Upper lobe of left lung (tissue), 6 donors: ENCODE data around the gene SNX15. TPM values are rescaled to one million over a fixed set of nuclear protein-coding genes. Genes with fewer than 3 reads are reported as not detected.
"Not testable (repeated sequence)": the region's sequence is repeated elsewhere in the genome, so short reads cannot be mapped to it uniquely, and the experiment has no call there.

Experiments
- ATAC-seq, 2 donors: fragments of 200-7000 bp; cut with Tn5 transposase; one replicate each; pipeline ENCODE4 v1.9.1; 2022; ENCODE audit warnings: mild to moderate bottlenecking in 2 of 2, moderate library complexity in 2 of 2; ENCODE audit not compliant: low FRiP score in 2 of 2
- DNase-seq, 2 donors: peaks; one replicate each; pipeline ENCODE4 v3.0.0-alpha.2; 2019 to 2020
- H3K27ac ChIP-seq, 4 donors: fragments of 200-600 bp; sonication (generic); one replicate each; pipeline ENCODE4 v1.5.1; 2016 to 2019
- H3K27me3 ChIP-seq, 4 donors: fragments of 200-600 bp; sonication (generic); one replicate each; pipeline ENCODE4 v1.5.1; 2017 to 2019
- H3K36me3 ChIP-seq, 4 donors: fragments of 200-600 bp; sonication (generic); one replicate each; pipeline ENCODE4 v1.5.1; 2016 to 2019
- H3K4me1 ChIP-seq, 4 donors: fragments of 200-600 bp; sonication (generic); one replicate each; pipeline ENCODE4 v1.5.1; 2018 to 2019
- H3K4me3 ChIP-seq, 4 donors: fragments of 200-600 bp; sonication (generic); one replicate each; pipeline ENCODE4 v1.5.1; 2017 to 2019; ENCODE audit warnings: mild to moderate bottlenecking in 2 of 4, moderate library complexity in 1 of 4
- H3K9me3 ChIP-seq, 4 donors: fragments of 200-600 bp; sonication (generic); one replicate each; pipeline ENCODE4 v1.5.1; 2018 to 2019
- EP300 ChIP-seq, 4 donors: sonication (generic); formaldehyde crosslinking; IDR thresholded peaks; one replicate each; pipeline ENCODE4 v1.5.1; 2017; ENCODE audit warnings: antibody characterized with exemption in 4 of 4, control low read depth in 2 of 4
- POLR2A ChIP-seq, 4 donors: fragments of 450-650 bp; IDR thresholded peaks; one replicate each; pipeline ENCODE4 v1.5.1; 2016 to 2017; ENCODE audit warnings: antibody characterized with exemption in 4 of 4, mild to moderate bottlenecking in 2 of 4
- POLR2AphosphoS5 ChIP-seq, 2 donors: sonication (generic); formaldehyde crosslinking; IDR thresholded peaks; one replicate each; pipeline ENCODE4 v1.5.1; 2017; ENCODE audit warnings: antibody characterized with exemption in 2 of 2
- WGBS, 2 donors: methylation state at CpG; one replicate each; pipeline ENCODE4 v1.1.5; 2017 to 2018; 5-methylcytosine and 5-hydroxymethylcytosine counted together
- total RNA-seq, 6 donors: library from RNA; depleted of rRNA in 4 of 6; stranded (reverse); fragments of >200 nt in 4 of 6; gene quantifications; one replicate each; pipeline versions ENCODE4 v1.1.0 to v1.2.1, GENCODE V29; 2016 to 2021
- TF ChIP-seq, protein P1 (sequence below), 6 experiments: fragments of 450-650 bp in 4 of 6; fragments of 200-600 bp in 2 of 6; sonication (generic) in 2 of 6; IDR thresholded peaks; one replicate each; pipeline ENCODE4 v1.5.1; 2016 to 2019; ENCODE audit warnings: antibody characterized with exemption in 6 of 6
- donor health status: DM: no; HTN: no; CAD: no; lungs with moderate emphysema.
- donor health status: DM: no; HTN: yes; CAD: no; lungs with severe emphysema.

SNX15 gene, protein sequence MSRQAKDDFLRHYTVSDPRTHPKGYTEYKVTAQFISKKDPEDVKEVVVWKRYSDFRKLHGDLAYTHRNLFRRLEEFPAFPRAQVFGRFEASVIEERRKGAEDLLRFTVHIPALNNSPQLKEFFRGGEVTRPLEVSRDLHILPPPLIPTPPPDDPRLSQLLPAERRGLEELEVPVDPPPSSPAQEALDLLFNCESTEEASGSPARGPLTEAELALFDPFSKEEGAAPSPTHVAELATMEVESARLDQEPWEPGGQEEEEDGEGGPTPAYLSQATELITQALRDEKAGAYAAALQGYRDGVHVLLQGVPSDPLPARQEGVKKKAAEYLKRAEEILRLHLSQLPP
- 10 to 100 TPM; 14.7 to 32.1 (median 21.2) TPM for total RNA-seq

DNA sequence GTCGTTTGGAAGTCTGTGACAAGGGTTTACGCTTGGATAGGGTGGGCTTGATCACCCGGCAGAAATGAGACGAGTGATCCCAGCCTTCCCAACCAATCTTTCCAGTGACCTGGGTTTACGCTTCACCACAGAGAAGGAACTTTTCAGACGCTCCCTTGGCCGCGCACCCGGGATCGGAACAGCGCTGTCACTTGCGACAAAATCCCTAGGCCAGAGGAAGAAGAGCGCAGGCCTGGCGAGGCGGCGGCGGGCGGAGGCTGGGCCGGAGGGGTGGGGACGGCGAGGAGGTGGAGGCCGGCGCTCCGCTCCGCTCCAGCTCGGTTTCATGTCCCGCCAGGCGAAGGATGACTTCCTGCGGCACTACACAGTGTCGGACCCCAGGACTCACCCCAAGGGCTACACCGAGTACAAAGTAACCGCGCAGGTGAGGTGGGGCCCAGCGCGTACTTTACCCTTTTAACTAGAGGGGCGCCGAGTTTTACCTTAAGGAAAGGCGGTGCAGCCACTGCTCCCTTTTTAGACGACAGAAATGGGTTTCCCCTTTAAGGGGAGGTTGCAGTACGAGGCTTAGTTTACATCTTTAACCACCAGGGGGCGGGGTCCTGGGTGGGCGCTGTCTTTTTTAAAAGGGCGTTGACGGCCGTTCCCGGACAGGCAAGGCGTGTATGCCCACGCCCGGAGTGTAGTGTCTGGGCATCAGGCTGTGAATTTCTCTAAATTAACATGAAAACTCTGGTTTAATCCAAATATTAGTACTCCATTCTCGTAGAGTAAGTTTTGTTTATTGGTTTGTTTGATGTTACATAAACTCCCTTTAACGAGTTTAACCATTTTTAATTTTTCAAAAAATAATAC is at the start of gene SNX15:
SNX15 (plus strand) TSS at position 227 of the 855 bp plus-strand sequence; CDS start at position 326, 99 bp downstream.
- Histone ChIP-seq H3K9me3 (no peaks in the 10 kb centered on the region), H3K36me3 (peaks cover 0 to 9% (median 6%) of the 10 kb centered on the region in 4 donors), H3K27me3 (no peaks in the 10 kb centered on the region), H3K4me3 (peak within 1 kb of the TSS; percentile 22 to 66 (median 57)), H3K4me1 (peaks cover 16 to 21% (median 17%) of the 10 kb centered on the region in 4 donors), H3K27ac (peak within 1 kb of the TSS; percentile 82 to 95 (median 89))
- 1 to 2% methylated on average over 22 to 33 of the region's 51 CpGs for WGBS, 2 donors
- DNase-seq (peak; percentile 94 to 97), ATAC-seq (peak; percentile 97 to 99)
- TF ChIP-seq POLR2A (IDR thresholded peaks at IDR 0.05): peak in 2 of 4 donors; percentile 74 to 88
- peak in 1 of 4 donors; percentile 42 for TF ChIP-seq EP300 (IDR thresholded peaks at IDR 0.05)
- TF ChIP-seq, protein P1, sequence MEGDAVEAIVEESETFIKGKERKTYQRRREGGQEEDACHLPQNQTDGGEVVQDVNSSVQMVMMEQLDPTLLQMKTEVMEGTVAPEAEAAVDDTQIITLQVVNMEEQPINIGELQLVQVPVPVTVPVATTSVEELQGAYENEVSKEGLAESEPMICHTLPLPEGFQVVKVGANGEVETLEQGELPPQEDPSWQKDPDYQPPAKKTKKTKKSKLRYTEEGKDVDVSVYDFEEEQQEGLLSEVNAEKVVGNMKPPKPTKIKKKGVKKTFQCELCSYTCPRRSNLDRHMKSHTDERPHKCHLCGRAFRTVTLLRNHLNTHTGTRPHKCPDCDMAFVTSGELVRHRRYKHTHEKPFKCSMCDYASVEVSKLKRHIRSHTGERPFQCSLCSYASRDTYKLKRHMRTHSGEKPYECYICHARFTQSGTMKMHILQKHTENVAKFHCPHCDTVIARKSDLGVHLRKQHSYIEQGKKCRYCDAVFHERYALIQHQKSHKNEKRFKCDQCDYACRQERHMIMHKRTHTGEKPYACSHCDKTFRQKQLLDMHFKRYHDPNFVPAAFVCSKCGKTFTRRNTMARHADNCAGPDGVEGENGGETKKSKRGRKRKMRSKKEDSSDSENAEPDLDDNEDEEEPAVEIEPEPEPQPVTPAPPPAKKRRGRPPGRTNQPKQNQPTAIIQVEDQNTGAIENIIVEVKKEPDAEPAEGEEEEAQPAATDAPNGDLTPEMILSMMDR (IDR thresholded peaks at IDR 0.05): peak; percentile 56 to 77 (median 68)
- peak; percentile 57 to 83 for TF ChIP-seq POLR2AphosphoS5 (IDR thresholded peaks at IDR 0.05)

DNA sequence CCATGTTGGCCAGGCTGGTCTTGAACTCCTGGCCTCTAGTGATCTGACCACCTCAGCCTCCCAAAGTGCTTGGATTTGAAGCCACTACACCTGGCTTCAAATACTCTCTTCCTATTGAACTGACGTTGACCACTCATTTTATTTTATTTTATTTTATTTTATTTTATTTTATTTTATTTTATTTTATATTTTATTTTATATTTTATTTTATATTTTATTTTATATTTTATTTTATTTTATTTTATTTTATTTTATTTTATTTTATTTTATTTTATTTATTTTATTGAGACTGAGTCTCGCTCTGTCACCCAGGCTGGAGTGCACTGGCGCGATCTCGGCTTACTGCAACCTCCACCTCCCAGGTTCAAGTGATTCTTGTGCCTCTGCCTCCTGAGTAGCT is 43.9 kb upstream of the SNX15 start:
- not testable (repeated sequence) for H3K4me1 ChIP-seq, H3K9me3 ChIP-seq, DNase-seq, ATAC-seq, H3K27me3 ChIP-seq, H3K27ac ChIP-seq, H3K4me3 ChIP-seq, H3K36me3 ChIP-seq
- 83 to 98% methylated on average over 5 of the region's 5 CpGs for WGBS, 2 donors

DNA sequence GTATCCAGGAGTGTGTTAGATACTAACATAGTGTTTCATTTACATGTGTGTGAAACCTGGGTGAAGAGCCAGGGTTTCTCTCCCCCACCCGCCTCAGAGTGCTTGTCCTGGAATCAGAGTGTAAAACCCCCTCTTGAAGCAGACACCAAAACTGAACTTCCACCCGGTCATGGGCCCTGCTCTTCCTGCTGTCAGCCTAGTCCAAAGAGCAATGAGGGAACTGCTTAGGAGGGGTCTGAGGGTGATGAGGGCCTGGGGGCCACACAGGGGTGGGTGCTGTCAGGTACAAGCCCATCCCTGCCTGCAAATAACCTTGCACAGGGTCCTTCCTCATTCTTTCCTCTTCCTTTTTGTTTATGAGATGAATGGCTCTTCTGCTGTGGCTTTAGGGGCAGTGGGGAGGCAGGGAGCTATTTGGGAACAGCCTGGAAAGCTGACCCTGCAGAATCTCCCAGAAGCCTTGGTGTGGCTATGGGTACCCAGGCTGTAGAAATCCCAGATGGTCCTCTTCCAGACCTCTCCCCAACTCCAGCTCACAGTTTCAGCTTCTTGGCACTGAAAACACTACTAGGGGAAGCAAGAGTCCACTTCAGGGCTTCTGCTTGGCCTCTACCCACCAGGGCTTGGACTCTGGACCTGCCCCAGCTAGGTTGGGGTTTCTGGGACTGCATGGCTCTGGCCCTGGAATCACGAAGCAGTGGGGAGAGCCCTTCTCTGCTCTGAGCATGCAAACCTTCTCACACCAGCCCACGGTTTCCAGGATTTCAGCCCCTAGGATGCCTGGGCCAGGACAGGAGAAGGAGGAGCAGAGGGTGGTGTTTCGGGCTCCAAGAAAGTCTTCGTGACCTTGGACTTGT is 39.0 kb upstream of the SNX15 start:
- H3K4me1 ChIP-seq: peaks cover 31 to 35% (median 32%) of the 10 kb centered on the region in 4 donors
- no peak overlapping the region for H3K4me3 ChIP-seq
- peaks cover 0 to 3% (median 0%) of the 10 kb centered on the region in 4 donors for H3K36me3 ChIP-seq
- ATAC-seq (no peak), DNase-seq (no peak)
- 79 to 89% methylated on average over 6 of the region's 6 CpGs for WGBS, 2 donors
- H3K9me3 ChIP-seq: no peaks in the 10 kb centered on the region
- TF ChIP-seq POLR2AphosphoS5 (IDR thresholded peaks at IDR 0.05) (no peak), EP300 (IDR thresholded peaks at IDR 0.05) (no peak), POLR2A (IDR thresholded peaks at IDR 0.05) (no peak)
- TF ChIP-seq, protein P1 (IDR thresholded peaks at IDR 0.05): no peak
- H3K27me3 ChIP-seq: no peaks in the 10 kb centered on the region
- peak overlapping the region in 1 of 4 donors; percentile 87 for H3K27ac ChIP-seq

DNA sequence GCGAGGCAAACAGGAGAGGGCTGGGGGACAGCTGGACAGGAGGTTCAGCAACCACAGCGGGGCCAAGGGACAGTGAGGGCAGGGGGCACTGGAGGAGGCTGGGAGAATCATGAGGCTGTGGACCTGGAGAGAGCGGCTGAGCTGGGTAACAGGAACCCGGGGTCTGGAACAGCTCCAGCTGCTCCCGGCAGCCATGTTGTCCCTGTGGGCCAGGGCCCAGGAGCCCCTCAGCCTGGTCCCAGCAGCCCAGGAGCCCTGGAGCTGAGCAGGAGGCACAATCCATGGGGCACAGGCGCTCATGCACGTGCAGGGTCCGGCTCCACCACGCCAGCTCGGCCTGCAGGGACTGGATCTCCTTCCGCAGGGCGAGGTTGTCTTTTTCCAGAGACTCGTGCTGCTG is 37.8 kb upstream of the SNX15 start:
- peak in 1 of 2 donors; percentile 46 for DNase-seq
- WGBS, 2 donors: 53 to 72% methylated on average over 7 to 13 of the region's 13 CpGs
- peak; percentile 5 for ATAC-seq
- Histone ChIP-seq H3K4me3 (peak overlapping the region in 3 of 4 donors; percentile 14 to 39 (median 24)), H3K36me3 (peaks cover 0 to 3% (median 0%) of the 10 kb centered on the region in 4 donors), H3K27me3 (no peaks in the 10 kb centered on the region), H3K27ac (peak overlapping the region; percentile 36 to 87 (median 72)), H3K9me3 (no peaks in the 10 kb centered on the region), H3K4me1 (peaks cover 33 to 44% (median 38%) of the 10 kb centered on the region in 4 donors)
- TF ChIP-seq POLR2AphosphoS5 (IDR thresholded peaks at IDR 0.05) (no peak), EP300 (IDR thresholded peaks at IDR 0.05) (no peak)
- TF ChIP-seq, protein P1 (IDR thresholded peaks at IDR 0.05): no peak
